Measurements from ENCODE around the gene AHNAK2.
"Not testable (repeated sequence)": the region's sequence is repeated elsewhere in the genome, so short reads cannot be mapped to it uniquely, and the experiment has no call there.

Gene AHNAK2

GRCh38 chr14:104977681-104978653, at the start of gene AHNAK2:
Gene AHNAK2, minus strand, starts transcription at chr14:104978374. Its CDS starts 137 bp downstream, at chr14:104978237.
- DNase-seq: no peak

GRCh38 chr14:105027718-105028117, 49.5 kb upstream of the AHNAK2 start:
- DNase-seq: not testable (repeated sequence)

- no peak for DNase-seq
These were observed 48.8 kb upstream of the AHNAK2 start for GRCh38 chr14:105026802-105027563.

GRCh38 chr14:105026033-105026785, 48.0 kb upstream of the AHNAK2 start:
- DNase-seq: peak; percentile 44

- DNase-seq: no peak
These were observed 47.3 kb upstream of the AHNAK2 start for GRCh38 chr14:105025429-105025828.

- DNase-seq: no peak
These were observed 45.8 kb upstream of the AHNAK2 start for GRCh38 chr14:105023791-105024480.

GRCh38 chr14:105023144-105023543, 45.0 kb upstream of the AHNAK2 start:
- DNase-seq: no peak

GRCh38 chr14:105022276-105022670, 44.1 kb upstream of the AHNAK2 start:
- DNase-seq: no peak

- DNase-seq: peak; percentile 61
These were observed 43.6 kb upstream of the AHNAK2 start for GRCh38 chr14:105021656-105022275.

GRCh38 chr14:105020815-105021655, 42.9 kb upstream of the AHNAK2 start, which contains the start of gene CDCA4:
Gene CDCA4, minus strand, starts transcription at chr14:105021083. Its CDS starts 9,154 bp downstream, at chr14:105011929.
- DNase-seq: peak; percentile 100

- DNase-seq: peak; percentile 21
These were observed 42.0 kb upstream of the AHNAK2 start for GRCh38 chr14:105019861-105020814.

- no peak for DNase-seq
These were observed 40.2 kb upstream of the AHNAK2 start for GRCh38 chr14:105018414-105018813.

GRCh38 chr14:105015905-105016304, 37.7 kb upstream of the AHNAK2 start:
- DNase-seq: no peak

GRCh38 chr14:105015242-105015641, 37.1 kb upstream of the AHNAK2 start:
- DNase-seq: no peak

GRCh38 chr14:105014631-105015030, 36.5 kb upstream of the AHNAK2 start:
- no peak for DNase-seq

- DNase-seq: no peak
These were observed 35.9 kb upstream of the AHNAK2 start for GRCh38 chr14:105014032-105014431.

- DNase-seq: no peak
These were observed 35.1 kb upstream of the AHNAK2 start for GRCh38 chr14:105013150-105013785.

GRCh38 chr14:105012171-105012985, 34.2 kb upstream of the AHNAK2 start:
- DNase-seq: no peak

Data from KG1 (cell line).